Left colon (tissue), 2 donors: ENCODE results near the gene KRTAP22-2. TPM values are rescaled to one million over a fixed set of nuclear protein-coding genes. Genes with fewer than 3 reads are reported as not detected.

ENCODE experiments used
- ATAC-seq: fragments of 200-7000 bp; cut with Tn5 transposase; one replicate; pipeline ENCODE4 v1.9.1; 2020; ENCODE audit warnings: mild to moderate bottlenecking, moderate library complexity
- DNase-seq, 2 donors: peaks; one replicate each; pipeline ENCODE4 v3.0.0-alpha.2; 2020
- intact Hi-C, 2 donors: fragments of 100-400 bp; cut with DNase I in 1 of 2; cut with micrococcal nuclease in 1 of 2; formaldehyde crosslinking; loops; one replicate each; pipeline versions ENCODE4 v1.11.2 to v1.14.0; 2022; cut with DNase I, micrococcal nuclease
- long read RNA-seq: library from polyadenylated mRNA; unstranded; transcript quantifications from one replicate; pipeline ENCODE4 v2.0.0, GENCODE V29; 2021
- total RNA-seq, 2 donors: library from RNA; stranded (reverse); fragmentation: NEBNext Ultra II Directional; extraction: Animal tissue kit (Norgen Biotek cat#: 25700); gene quantifications; one replicate each; pipeline ENCODE4 v1.2.1, GENCODE V29; 2021
- donor health status: DM: no; HTN: no; CAD: no.
- donor health status: DM: yes; HTN: yes; CAD: no.

KRTAP22-2 gene
- total RNA-seq, result not detected
- long read RNA-seq, result 0 reads

- ATAC-seq, result no peak
- DNase-seq, result no peak
- intact Hi-C loops, result no loop called here
Observed at GRCh38 chr21:30590297-30590696, at the start of gene KRTAP22-2. Gene KRTAP22-2, minus strand, starts transcription at chr21:30590397.

DNA sequence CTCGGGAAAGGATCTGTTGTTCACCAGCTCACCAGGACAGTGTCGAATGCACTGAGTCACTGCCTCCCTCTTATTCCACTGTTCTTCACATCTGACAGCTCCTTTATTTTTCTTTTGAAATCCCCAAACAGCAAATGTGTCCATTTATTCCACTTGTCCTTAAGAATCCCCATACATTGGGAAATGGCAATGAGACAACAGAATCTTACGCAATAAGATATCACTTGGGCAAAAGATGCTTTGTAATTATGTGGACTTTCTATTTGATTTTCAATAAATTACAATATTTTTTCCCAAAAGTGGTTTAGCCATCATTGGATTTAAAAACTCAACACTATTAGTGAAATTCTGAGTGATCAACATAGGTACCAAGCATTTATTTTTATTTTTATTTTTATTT lies 48.5 kb upstream of the KRTAP22-2 start:
- ATAC-seq (no peak), DNase-seq (no peak)
- intact Hi-C loops, result no loop called here

DNA sequence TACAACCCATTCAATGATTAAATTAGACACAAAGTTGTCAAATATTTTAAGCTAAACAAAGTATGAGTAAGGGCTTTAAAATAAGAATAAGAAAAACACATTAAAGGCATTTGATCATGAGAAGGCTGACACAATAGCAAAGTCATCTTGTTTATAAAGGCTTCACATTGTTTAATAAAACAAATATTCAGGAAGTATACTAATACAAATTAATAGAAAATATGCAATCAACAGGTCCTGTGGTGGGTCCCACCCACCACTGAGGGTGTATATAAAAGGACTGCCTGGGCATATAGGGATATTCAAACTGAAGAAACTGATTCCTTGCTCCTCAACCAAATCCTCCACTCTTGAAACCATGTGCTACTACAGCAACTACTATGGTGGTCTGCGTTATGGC lies 44.7 kb upstream of the KRTAP22-2 start, which contains the start of gene KRTAP20-2:
Gene KRTAP20-2, plus strand, starts transcription at position 301 of the 400 bp plus-strand sequence. Its CDS starts 58 bp downstream, at position 359.
- intact Hi-C loops, result no loop called here

DNA sequence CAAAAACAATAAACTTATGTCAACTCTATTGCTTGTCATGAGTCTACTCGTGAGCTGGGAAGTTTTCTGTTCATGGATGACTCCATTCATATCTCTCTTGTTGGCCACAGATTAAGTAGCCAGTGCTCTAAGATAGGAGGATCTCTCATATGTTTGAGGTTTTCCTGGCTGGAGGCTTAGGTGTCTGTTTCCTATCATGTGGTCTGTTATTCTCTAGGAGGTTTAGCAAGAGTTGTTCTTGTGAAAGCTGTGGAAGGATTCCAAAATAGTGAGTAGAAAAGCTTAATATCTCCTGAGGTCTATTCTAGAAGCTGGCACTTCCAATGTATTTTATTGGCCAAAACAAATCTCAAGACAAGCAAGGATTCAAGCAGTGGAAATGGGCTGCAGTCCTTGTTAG lies 39.0 kb upstream of the KRTAP22-2 start:
- DNase-seq (no peak), ATAC-seq (no peak)
- intact Hi-C loops, result no loop called here

More for the DNA sequence above, 44.7 kb upstream of the KRTAP22-2 start, which contains the start of gene KRTAP20-2:
- no peak for DNase-seq
- no peak for ATAC-seq

DNA sequence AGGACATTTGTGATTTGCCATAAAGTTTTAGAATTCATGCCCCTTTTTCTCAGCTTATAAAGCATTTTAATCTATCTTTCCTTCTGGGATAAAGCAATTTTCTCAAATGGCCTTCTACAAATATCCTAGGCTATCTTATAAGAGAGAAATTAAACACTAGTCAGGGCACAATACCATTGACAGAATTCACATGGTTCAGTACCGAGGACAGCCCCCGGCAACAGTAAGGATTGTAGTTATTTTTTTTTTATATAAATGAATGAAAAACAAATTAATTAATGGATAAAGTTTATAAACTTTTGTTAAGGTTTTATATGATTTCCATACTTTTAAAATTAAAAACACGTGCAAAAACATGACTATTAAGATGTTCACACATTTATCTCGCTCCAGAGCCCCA lies 37.9 kb upstream of the KRTAP22-2 start:
- intact Hi-C loops, result no loop called here
- ATAC-seq (no peak), DNase-seq (no peak)

DNA sequence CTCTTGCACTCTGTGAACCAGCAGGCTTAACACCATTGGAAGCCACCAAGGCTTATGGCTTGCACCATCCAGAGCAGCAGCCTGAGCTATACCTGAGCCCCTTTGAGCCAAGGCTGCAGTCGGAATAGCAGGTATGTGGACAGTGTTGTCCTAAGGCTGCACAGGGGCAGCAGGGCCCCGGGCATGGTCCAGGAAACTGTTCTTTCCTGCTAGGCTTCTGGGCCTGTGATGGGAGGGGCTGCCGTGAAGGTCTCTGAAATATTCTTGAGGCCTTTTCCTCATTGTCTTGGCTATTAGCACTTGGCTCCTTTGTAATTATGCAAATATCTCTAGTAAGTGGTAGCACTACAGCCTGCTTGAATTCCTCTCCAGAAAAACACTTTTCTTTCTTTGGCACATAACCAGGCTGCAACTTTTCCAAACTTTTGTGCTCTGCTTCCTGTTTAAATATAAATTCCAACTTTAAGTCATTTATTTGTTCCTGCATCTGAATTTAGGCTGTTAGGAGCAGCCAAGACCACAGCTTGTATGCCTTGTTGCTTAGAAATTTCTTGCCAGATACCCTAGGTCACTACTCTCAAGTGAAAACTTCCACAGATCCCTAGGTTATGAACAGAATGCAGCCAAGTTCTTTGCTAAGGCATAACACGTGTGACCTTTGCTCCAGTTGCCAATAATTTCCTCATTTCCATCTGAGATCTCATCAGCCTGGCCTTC lies 35.4 kb upstream of the KRTAP22-2 start:
- no peak for ATAC-seq
- intact Hi-C loops, result no loop called here
- DNase-seq, result no peak

GRCh38 chr21:30623362-30623761 lies 33.2 kb upstream of the KRTAP22-2 start:
- DNase-seq, result no peak
- intact Hi-C loops, result no loop called here
- ATAC-seq, result no peak

- DNase-seq (no peak), ATAC-seq (no peak)
- intact Hi-C loops, result no loop called here
Observed at GRCh38 chr21:30620522-30620921, 30.3 kb upstream of the KRTAP22-2 start, which contains the start of gene KRTAP20-4. Gene KRTAP20-4, plus strand, starts transcription at chr21:30620627.

DNA sequence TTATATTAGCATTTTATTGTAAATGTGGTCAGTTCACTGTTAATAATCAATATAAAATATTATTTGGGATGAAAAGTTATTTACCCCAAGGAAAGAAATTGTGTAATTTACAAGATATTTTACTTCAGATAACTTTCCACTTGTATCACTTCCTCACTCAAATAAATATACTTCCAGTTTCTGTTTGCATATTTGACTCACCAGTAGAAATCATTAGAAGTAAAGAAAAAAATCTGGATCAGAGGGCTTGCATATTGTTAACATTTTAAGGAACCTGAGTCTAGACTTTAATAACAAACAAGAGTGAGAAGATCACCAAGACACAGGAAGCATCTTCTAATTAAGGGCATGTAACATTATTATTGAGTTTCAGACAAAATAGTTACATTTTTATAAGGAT lies 29.9 kb upstream of the KRTAP22-2 start:
- intact Hi-C loops, result no loop called here
- no peak for ATAC-seq
- no peak for DNase-seq

DNA sequence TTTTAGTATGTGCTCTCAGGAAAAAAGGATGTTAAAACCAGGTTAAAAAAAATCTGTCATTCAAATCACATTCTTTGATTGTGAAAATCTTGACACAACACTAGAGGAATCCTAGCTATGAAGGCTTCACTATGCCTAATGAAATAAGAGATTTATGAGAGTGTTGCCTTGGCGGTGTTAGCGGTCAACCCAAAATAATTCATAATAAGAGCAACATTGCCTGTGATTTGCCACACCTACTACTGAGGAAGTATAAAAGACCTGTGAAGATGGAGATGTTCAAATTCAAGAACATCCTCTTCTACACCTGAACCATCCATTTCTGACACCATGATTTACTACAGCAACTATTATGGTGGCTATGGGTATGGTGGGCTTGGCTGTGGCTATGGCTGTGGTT lies 25.9 kb upstream of the KRTAP22-2 start, which contains the start of gene KRTAP20-1:
Gene KRTAP20-1, plus strand, starts transcription at position 301 of the 400 bp plus-strand sequence. Its CDS starts 30 bp downstream, at position 331.
- intact Hi-C loops, result no loop called here
- ATAC-seq, result no peak
- DNase-seq, result no peak

DNA sequence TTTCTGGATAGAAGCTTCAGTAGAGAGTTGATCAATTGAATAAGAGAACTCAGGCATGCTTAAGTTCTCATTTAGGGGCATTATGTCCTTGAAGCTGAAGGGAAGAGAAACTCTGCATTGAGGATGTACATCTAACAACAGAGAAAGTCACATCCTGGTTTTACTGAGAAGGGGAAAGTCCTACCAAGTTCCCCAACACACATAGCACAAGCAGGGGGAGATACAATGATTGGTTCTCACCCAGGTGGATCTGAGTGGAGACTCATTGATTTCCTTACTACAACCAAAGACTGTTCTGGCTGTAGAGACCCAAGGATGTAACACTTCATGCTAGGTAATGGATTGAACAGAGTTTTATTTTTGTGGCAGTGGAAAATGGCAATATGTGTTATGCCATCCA lies 25.0 kb upstream of the KRTAP22-2 start:
- DNase-seq (no peak), ATAC-seq (no peak)
- intact Hi-C loops, result no loop called here

DNA sequence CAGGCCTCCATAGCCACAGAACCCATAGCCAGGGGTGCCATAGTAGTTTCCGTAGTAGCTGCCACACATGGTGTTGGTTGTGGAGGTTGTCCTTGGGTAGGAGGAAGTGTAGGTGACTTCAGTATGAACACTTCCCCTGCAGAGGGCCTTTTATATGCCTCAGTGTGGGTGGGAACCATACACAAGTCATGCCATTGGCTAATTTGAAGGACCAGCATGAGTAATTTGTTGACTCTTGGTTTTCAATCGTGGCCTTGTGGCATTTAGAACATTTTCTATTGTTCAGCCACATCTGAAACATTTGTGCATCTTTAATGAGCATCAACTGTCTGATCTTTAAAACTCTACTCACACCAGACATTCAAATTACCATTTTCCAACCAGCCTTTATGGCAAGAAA lies 23.6 kb upstream of the KRTAP22-2 start, which contains the start of gene KRTAP6-1:
Gene KRTAP6-1, minus strand, starts transcription at position 95 of the 400 bp plus-strand sequence. Its CDS starts 26 bp downstream, at position 69.
- intact Hi-C loops, result no loop called here
- no peak for ATAC-seq
- no peak for DNase-seq

DNA sequence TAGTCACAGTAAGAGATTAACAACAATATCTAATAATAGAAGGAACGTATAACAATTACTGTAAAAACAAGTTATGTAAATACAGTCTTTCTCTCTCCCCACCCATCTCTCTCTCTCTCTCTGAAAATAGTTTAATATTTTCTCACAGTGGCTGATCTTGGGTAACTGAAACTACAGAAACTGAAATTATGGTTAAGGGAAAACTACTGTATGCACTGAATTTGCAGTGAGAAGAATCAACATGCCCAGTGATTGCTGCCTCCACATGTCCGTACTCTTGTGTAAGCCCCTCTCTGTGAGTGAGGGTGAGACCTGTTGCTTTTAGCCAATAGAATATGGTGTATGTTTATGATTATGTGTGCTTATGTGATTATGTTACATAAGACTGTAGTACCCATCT lies 21.9 kb upstream of the KRTAP22-2 start:
- DNase-seq, result no peak
- ATAC-seq, result no peak
- intact Hi-C loops, result no loop called here

DNA sequence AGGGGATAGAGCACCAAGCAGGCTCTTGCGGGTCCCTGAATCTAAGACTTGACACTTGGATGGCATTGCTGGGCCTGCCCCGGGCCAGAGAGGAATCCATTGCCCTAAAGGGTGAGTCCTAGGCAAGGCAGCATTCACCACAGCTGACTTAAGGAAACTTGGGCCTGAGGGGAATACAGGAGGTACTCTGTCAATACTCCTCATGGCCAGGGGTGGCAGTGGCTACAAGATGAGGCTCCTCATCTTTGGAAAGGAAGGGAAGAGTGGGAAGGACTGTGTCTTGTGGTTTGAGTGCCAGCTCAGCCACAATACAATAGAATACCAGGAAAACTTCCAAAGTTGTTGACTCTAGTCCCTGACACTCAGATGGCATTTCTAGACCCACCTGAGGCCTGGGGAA lies 15.8 kb upstream of the KRTAP22-2 start:
- DNase-seq (no peak), ATAC-seq (no peak)
- intact Hi-C loops, result no loop called here

DNA sequence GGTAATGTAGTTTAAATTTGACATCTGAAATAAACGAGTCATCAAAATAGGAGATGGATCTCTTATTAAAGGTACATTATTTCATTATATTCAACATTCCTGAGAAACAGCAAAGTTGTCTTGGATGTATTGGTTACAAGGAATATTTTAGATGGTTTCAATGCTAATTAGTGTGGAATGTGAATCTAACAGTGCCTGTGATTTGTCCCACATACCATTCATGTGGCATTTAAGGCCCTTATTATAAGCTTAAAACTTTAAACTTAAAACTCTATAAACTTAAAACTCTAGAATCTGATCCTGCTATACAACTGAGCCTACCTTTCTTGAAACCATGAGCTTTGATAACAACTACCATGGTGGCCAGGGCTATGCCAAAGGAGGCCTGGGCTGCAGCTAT lies 10.6 kb upstream of the KRTAP22-2 start, which contains the start of gene KRTAP22-1:
Gene KRTAP22-1, plus strand, starts transcription at position 301 of the 400 bp plus-strand sequence.
- DNase-seq (no peak), ATAC-seq (no peak)
- intact Hi-C loops, result no loop called here

GRCh38 chr21:30598802-30599201 lies 8.6 kb upstream of the KRTAP22-2 start, which contains the start of gene KRTAP6-2:
Gene KRTAP6-2, minus strand, starts transcription at chr21:30598902. Its CDS starts 28 bp downstream, at chr21:30598874.
- ATAC-seq (no peak), DNase-seq (no peak)
- intact Hi-C loops, result no loop called here

GRCh38 chr21:30592140-30592539 lies 1.9 kb upstream of the KRTAP22-2 start, which contains the start of gene KRTAP6-3:
Gene KRTAP6-3, plus strand, starts transcription at chr21:30592440. Its CDS starts 6 bp downstream, at chr21:30592446.
- ATAC-seq (no peak), DNase-seq (no peak)
- intact Hi-C loops, result no loop called here

- DNase-seq (no peak), ATAC-seq (no peak)
- intact Hi-C loops, result no loop called here
Observed at GRCh38 chr21:30582870-30583269, 7.3 kb downstream of the KRTAP22-2 start.

DNA sequence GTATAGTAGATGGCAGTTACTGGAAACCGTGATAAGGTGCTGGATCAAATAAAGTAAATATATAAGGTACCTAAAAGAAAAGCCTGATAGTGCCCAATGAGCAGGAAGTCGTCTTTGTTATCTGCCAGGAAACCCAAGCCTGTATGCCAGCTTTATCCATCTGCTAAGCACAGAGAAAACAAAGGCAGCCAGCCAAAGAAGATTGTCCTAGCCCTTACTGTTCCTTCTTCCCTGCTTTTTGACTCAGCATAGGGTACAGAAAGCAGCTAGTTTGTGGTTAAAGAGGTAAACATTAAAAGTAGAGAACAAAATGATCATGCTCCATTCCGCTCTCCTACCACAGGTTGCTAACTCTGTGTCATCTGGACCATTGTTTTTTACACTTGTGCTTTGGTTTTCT lies 10.1 kb downstream of the KRTAP22-2 start:
- intact Hi-C loops, result no loop called here
- DNase-seq (no peak), ATAC-seq (no peak)

DNA sequence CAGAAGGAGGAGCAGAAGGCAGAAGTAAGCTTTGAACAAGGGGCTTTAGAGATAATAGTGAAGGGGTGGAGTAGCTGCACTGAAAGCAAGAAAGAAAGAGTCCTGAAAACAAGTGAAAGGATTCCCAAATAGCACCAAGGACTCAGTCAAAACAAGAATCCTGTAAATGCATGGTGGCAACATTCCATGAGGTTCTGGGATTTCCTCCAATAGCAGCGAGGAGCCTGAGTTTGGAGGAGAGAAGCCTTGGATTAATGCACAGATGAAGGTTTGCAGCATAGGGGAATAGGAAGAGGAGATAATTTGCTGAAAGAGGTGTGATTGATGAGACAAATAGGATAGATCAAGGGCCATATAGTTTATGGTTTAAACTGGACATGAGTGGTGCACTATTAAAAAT lies 10.9 kb downstream of the KRTAP22-2 start:
- intact Hi-C loops, result no loop called here
- DNase-seq (no peak), ATAC-seq (no peak)
